GM12878 (cell line): ENCODE data around the gene COQ8B. TPM values are rescaled to one million over a fixed set of nuclear protein-coding genes. Genes with fewer than 3 reads are reported as not detected.
A peak's percentile ranks its signal among the peaks of the same experiment; 100 is the strongest.

ENCODE experiments used
- ATAC-seq: fragments of 200-7000 bp; cut with Tn5 transposase; 3 replicates; pipeline ENCODE4 v1.9.1; 2020; ENCODE audit warnings: mild to moderate bottlenecking, moderate library complexity
- BruUV-seq: library from RNA; stranded (reverse); fragments of 400-500 nt; replicated peaks from 2 replicates; lab custom pipeline; 2021; lab: Mats Ljungman, UMichigan
- CTCF ChIA-PET: fragments of 300-600 bp; sonication (Branson Sonifier 250); formaldehyde crosslinking; extraction: SDS; loops from one replicate; lab custom pipeline; 2021; ENCODE audit warnings: inconsistent platforms; lab: Yijun Ruan, JAX
- POLR2A ChIA-PET: fragments of 350-600 bp; formaldehyde crosslinking; extraction: SDS; loops from one replicate; lab custom pipeline; 2021; ENCODE audit warnings: inconsistent platforms; lab: Charles Lee
- RAD21 ChIA-PET: fragments of 300-600 bp; sonication (Branson Sonifier 250); formaldehyde crosslinking; loops from one replicate; lab custom pipeline; 2023; ENCODE audit warnings: antibody characterized with exemption; ENCODE audit not compliant: unreplicated experiment; lab: Charles Lee
- SMC1A ChIA-PET: fragments of 300-600 bp; sonication (Branson Sonifier 250); formaldehyde crosslinking; loops from one replicate; lab custom pipeline; 2023; ENCODE audit not compliant: unreplicated experiment, uncharacterized antibody; lab: Charles Lee
- DNase-seq: peaks from one replicate; pipeline ENCODE4 v3.0.0-alpha.2; 2011; ENCODE audit warnings: low read depth, low spot score
- FAIRE-seq: peaks from 3 replicates; lab custom pipeline; 2011; peaks lifted over from hg19 to GRCh38; lab: Jason Lieb, UNC
- H2AFZ ChIP-seq: 2 replicates; pipeline ENCODE4 v1.6.0; 2011; ENCODE audit warnings: low read depth, low read length, control low read depth; ENCODE audit not compliant: control insufficient read depth
- H3K27ac ChIP-seq: 2 replicates; pipeline ENCODE4 v1.5.1; 2011; ENCODE audit warnings: control low read depth; ENCODE audit not compliant: control insufficient read depth, insufficient read depth
- H3K27me3 ChIP-seq, 2 experiments: replicated peaks in 1 of 2; 2 replicates each; pipeline versions ENCODE4 v1.6.0 to v1.6.1; 2011; ENCODE audit warnings: low read length in 1 of 2; ENCODE audit not compliant: control insufficient read depth in 2 of 2, insufficient read depth in 2 of 2
- H3K36me3 ChIP-seq, 2 experiments: 2 replicates each; pipeline ENCODE4 v1.5.1; 2011; ENCODE audit warnings: low read length in 1 of 2; ENCODE audit not compliant: control insufficient read depth in 2 of 2, insufficient read depth in 2 of 2
- H3K4me1 ChIP-seq: 2 replicates; pipeline ENCODE4 v1.6.1; 2011; ENCODE audit warnings: mild to moderate bottlenecking, low read length, moderate library complexity, mixed read lengths; ENCODE audit not compliant: control insufficient read depth, insufficient read depth
- H3K4me2 ChIP-seq: 2 replicates; pipeline ENCODE4 v1.6.0; 2011; ENCODE audit warnings: control low read depth; ENCODE audit not compliant: control insufficient read depth, insufficient read depth
- H3K4me3 ChIP-seq: fragments of 200-600 bp; sonication (generic); 2 replicates; pipeline ENCODE4 v1.5.1; 2016
- H3K79me2 ChIP-seq: 2 replicates; pipeline ENCODE4 v1.6.0; 2011; ENCODE audit warnings: low read length; ENCODE audit not compliant: control insufficient read depth, insufficient read depth
- H3K9ac ChIP-seq: 2 replicates; pipeline ENCODE4 v1.8.0; 2011; ENCODE audit warnings: low read length, control low read depth, mixed read lengths; ENCODE audit not compliant: control insufficient read depth, insufficient read depth
- H3K9me3 ChIP-seq: replicated peaks from 3 replicates; pipeline ENCODE4 v1.5.1; 2011; ENCODE audit warnings: mild to moderate bottlenecking, low read length; ENCODE audit not compliant: control insufficient read depth, insufficient read depth
- H4K20me1 ChIP-seq: 2 replicates; pipeline ENCODE4 v1.6.0; 2011; ENCODE audit not compliant: control insufficient read depth, insufficient read depth
- ATF3 ChIP-seq: IDR thresholded peaks from 2 replicates; pipeline ENCODE4 v1.6.1; 2011; ENCODE audit warnings: low read depth, mild to moderate bottlenecking, low read length, moderate library complexity, borderline replicate concordance; ENCODE audit errors: extremely low read depth
- BCL3 ChIP-seq: IDR thresholded peaks from 2 replicates; pipeline ENCODE4 v1.6.1; 2011; ENCODE audit warnings: borderline replicate concordance, low read depth, mild to moderate bottlenecking, moderate library complexity, low read length; ENCODE audit not compliant: insufficient read depth, poor library complexity, severe bottlenecking
- MEF2A ChIP-seq: IDR thresholded peaks from 2 replicates; pipeline ENCODE4 v1.6.1; 2011; ENCODE audit warnings: low read depth, mild to moderate bottlenecking, low read length, moderate library complexity; ENCODE audit not compliant: insufficient read depth
- NFYA ChIP-seq: IDR thresholded peaks from 2 replicates; pipeline ENCODE4 v1.6.1; 2011; ENCODE audit warnings: low read depth, mild to moderate bottlenecking, low read length, improper control_type of control experiment, borderline replicate concordance
- SIX5 ChIP-seq: IDR thresholded peaks from 2 replicates; pipeline ENCODE4 v1.6.1; 2011; ENCODE audit warnings: mild to moderate bottlenecking, low read depth, low read length, moderate library complexity; ENCODE audit not compliant: severe bottlenecking
- WGBS: methylation state at CpG from one replicate; pipeline ENCODE4 v1.1.6; 2016; ENCODE audit warnings: low lambda C conversion rate; ENCODE audit not compliant: insufficient replicate concordance, insufficient coverage; ENCODE audit errors: missing lambda C conversion rate; 5-methylcytosine and 5-hydroxymethylcytosine counted together
- in situ Hi-C: fragments of 300-500 bp; cut with MboI; formaldehyde crosslinking; loops from 9 replicates; pipeline ENCODE4 v1.14.3; 2018; ENCODE audit warnings: mixed read lengths
- intact Hi-C: fragments of 100-400 bp; cut with micrococcal nuclease; formaldehyde crosslinking; loops from one replicate; pipeline ENCODE4 v1.14.2; 2022; ENCODE audit not compliant: unreplicated experiment
- polyA plus RNA-seq, 11 experiments: library from polyadenylated mRNA; depleted of rRNA in 4 of 11; unstranded in 6 of 11; stranded (reverse) in 5 of 11; fragments of >200 nt; fragmentation: Nextera tagmentation in 4 of 11; fragmentation: Illumina TruSeq in 1 of 11; extraction: Ambion mirVana in 4 of 11; extraction: Trizol in 1 of 11; gene quantifications; 1 replicate in 1 of 11; 2 replicates in 10 of 11; pipeline versions ENCODE4 v1.2.1 to v1.2.3, GENCODE V29; 2011 to 2016; ENCODE audit warnings: inconsistent platforms in 2 of 11, missing spikeins in 2 of 11, low read depth in 1 of 11
- total RNA-seq, 4 experiments: library from RNA; depleted of rRNA in 3 of 4; stranded (reverse); fragments of >200 nt in 3 of 4; fragmentation: Illumina TruSeq in 1 of 4; extraction: Trizol in 1 of 4; gene quantifications; 2 replicates each; pipeline versions ENCODE4 v1.2.1 to v1.2.3, GENCODE V29; 2013 to 2021

COQ8B gene
- total and polyA plus RNA-seq, 10 of the 15 experiments (the other 5 are each of a cell fraction or from before 2014, with no cell fraction given) = 0.39 to 37.1 (median 16.8) TPM

- no peak for ATAC-seq
- BruUV-seq = no TSS peak
- no peak for TF ChIP-seq ATF3
- TF ChIP-seq, all 136 proteins: peak for 0
- intact Hi-C loops (no loop called here), in situ Hi-C loops (no loop called here)
- ChIA-PET RAD21 (no interaction called here), POLR2A (interaction anchor here (0.5 kb wide), 1 partner anchor 84 kb away, joined by 6 read pairs; no protein-coding TSS in a partner anchor), SMC1A (no interaction called here), CTCF (no interaction called here)
- no peaks in the 10 kb centered on the region for H3K79me2 ChIP-seq
- FAIRE-seq (no peak), DNase-seq (no peak)
- H3K9me3 ChIP-seq = no peaks in the 10 kb centered on the region
- peaks cover 20% of the 10 kb centered on the region for H3K4me1 ChIP-seq
- H3K27me3 ChIP-seq = no peaks in the 10 kb centered on the region
- WGBS = 96% methylated on average over 6 of the region's 6 CpGs
- H3K9ac ChIP-seq = no peak overlapping the region
- no peak overlapping the region for H2AFZ ChIP-seq
- no peak overlapping the region for H3K27ac ChIP-seq
- no peak overlapping the region for H3K4me2 ChIP-seq
- no peak overlapping the region for H3K4me3 ChIP-seq
- no peaks in the 10 kb centered on the region for H3K36me3 ChIP-seq
- H4K20me1 ChIP-seq = no peaks in the 10 kb centered on the region
Measured at GRCh38 chr19:40685563-40685962, 31.1 kb downstream of the COQ8B start.

GRCh38 chr19:40685016-40685526 lies 31.6 kb downstream of the COQ8B start:
- H3K4me3 ChIP-seq = no peak overlapping the region
- ChIA-PET POLR2A (no interaction called here), SMC1A (no interaction called here), CTCF (no interaction called here), RAD21 (no interaction called here)
- H2AFZ ChIP-seq = no peak overlapping the region
- FAIRE-seq (no peak), ATAC-seq (no peak), DNase-seq (no peak)
- intact Hi-C loops (no loop called here), in situ Hi-C loops (no loop called here)
- no peaks in the 10 kb centered on the region for H3K79me2 ChIP-seq
- no peaks in the 10 kb centered on the region for H3K36me3 ChIP-seq
- no peaks in the 10 kb centered on the region for H4K20me1 ChIP-seq
- peaks cover 19% of the 10 kb centered on the region for H3K4me1 ChIP-seq
- H3K9ac ChIP-seq = no peak overlapping the region
- no peak overlapping the region for H3K4me2 ChIP-seq
- no peaks in the 10 kb centered on the region for H3K9me3 ChIP-seq
- BruUV-seq = no TSS peak
- H3K27me3 ChIP-seq = no peaks in the 10 kb centered on the region
- H3K27ac ChIP-seq = no peak overlapping the region
- WGBS = 81% methylated on average over 3 of the region's 3 CpGs
- no peak for TF ChIP-seq MEF2A
- no peak for TF ChIP-seq SIX5
- TF ChIP-seq BCL3 = peak; percentile 54
- TF ChIP-seq NFYA = no peak
